HG03045 (cell line): ENCODE results near the gene ZSCAN16.

Experiments used
- ATAC-seq: cut with Tn5 transposase; IDR thresholded peaks from one replicate; pipeline ENCODE4 v1.9.1; 2021; ENCODE audit warnings: mild to moderate bottlenecking, moderate library complexity; ENCODE audit not compliant: unreplicated experiment

The ZSCAN16 gene

DNA sequence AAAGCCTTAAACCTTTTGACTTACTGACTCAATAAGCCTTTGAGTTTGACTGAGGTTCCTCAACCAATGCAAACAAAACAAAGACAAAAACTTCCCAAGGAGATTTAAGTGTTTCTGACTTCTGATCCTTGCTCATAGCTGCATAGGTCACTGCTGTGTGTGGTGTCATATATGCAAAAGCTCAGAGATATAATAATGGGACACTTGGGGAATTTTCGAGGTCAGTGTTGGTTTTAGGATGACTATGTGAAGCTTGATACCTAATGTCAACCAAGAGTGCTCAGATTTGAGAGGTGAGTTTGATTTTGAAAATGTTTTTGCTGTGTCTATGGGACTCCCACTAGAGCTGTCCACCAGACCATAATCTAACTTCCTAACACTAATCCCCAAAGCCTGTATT is 43.5 kb downstream of the ZSCAN16 start:
- no peak for ATAC-seq

DNA sequence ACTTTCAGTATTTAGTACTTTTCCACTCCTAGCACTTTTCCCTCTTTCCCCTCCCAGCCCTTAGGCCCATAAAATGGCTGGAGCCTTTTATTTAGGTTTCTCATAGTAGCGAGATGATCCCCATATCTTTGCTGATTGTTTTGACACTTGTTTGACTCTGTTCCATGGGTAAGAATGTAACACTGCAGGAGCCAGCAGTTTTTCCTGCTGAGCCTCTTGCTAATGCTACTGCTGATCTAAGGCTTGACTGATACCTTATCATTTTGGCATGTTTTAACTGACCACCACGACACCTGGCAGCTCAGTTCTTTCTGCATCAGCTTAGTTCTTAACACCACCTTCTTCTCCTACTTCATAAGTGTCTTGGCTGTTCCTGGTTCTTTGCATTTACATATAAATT is 46.9 kb downstream of the ZSCAN16 start:
- no peak for ATAC-seq

- no peak for ATAC-seq
These were observed 47.6 kb downstream of the ZSCAN16 start for GRCh38 chr6:28172006-28172405.

GRCh38 chr6:28176373-28176772 is 52.0 kb downstream of the ZSCAN16 start:
- ATAC-seq: no peak
